HCT116 (cell line): Measurements from ENCODE around the gene MCRIP2. TPM values are rescaled to one million over a fixed set of nuclear protein-coding genes. Genes with fewer than 3 reads are reported as not detected.

ENCODE experiments used
- ATAC-seq: fragments of 200-7000 bp; cut with Tn5 transposase; 2 replicates; pipeline ENCODE4 v1.9.1; 2020; ENCODE audit warnings: mild to moderate bottlenecking, moderate library complexity
- BruUV-seq: library from RNA; stranded (reverse); fragments of 400-500 nt; replicated peaks from 2 replicates; lab custom pipeline; 2021; lab: Mats Ljungman, UMichigan
- CTCF ChIA-PET: fragments of 300-600 bp; sonication (Branson Sonifier 250); formaldehyde crosslinking; loops from one replicate; lab custom pipeline; 2021; ENCODE audit warnings: antibody characterized with exemption; lab: Charles Lee
- POLR2A ChIA-PET: fragments of 300-600, 350-600 bp; sonication (Branson Sonifier 250); formaldehyde crosslinking; loops from one replicate; lab custom pipeline; 2021; ENCODE audit warnings: antibody characterized with exemption; lab: Charles Lee
- RAD21 ChIA-PET, 2 experiments: fragments of 300-600 bp; sonication (Branson Sonifier 250); formaldehyde crosslinking; loops; one replicate each; lab custom pipeline; 2023; ENCODE audit warnings: low total read pairs in 2 of 2; ENCODE audit not compliant: uncharacterized antibody in 2 of 2, unreplicated experiment in 2 of 2, low non-redundant PET in 1 of 2; lab: Charles Lee
- DNase-seq: peaks from one replicate; pipeline ENCODE4 v3.0.0-alpha.2; 2010; ENCODE audit warnings: low read depth, low spot score
- H2AFZ ChIP-seq: fragments of 200-600 bp; shearing (Covaris generic), sonication (generic); 2 replicates; pipeline ENCODE4 v1.6.1; 2017; ENCODE audit warnings: low read depth, mixed run types, mixed read lengths, antibody characterized with exemption, low read length; ENCODE audit not compliant: poor library complexity, severe bottlenecking
- H3K27ac ChIP-seq: 2 replicates; pipeline ENCODE4 v1.5.1; 2012; ENCODE audit warnings: low read depth, low read length
- H3K27me3 ChIP-seq: fragments of 200-600 bp; sonication (generic); 2 replicates; pipeline ENCODE4 v1.6.1; 2016; ENCODE audit warnings: mixed run types, low read length, mixed read lengths; ENCODE audit not compliant: insufficient read depth
- H3K36me3 ChIP-seq, 2 experiments: fragments of 200-500 bp in 1 of 2; fragments of 200-600 bp in 1 of 2; sonication (Bioruptor generic) in 1 of 2; sonication (generic) in 1 of 2; 2 replicates each; pipeline versions ENCODE4 v1.5.1 to v1.6.1; 2014 to 2016; ENCODE audit warnings: low read length in 2 of 2, inconsistent platforms in 1 of 2, mixed read lengths in 1 of 2, mixed run types in 1 of 2; ENCODE audit not compliant: insufficient read depth in 2 of 2, control insufficient read depth in 1 of 2
- H3K4me1 ChIP-seq, 2 experiments: fragments of 200-600 bp in 1 of 2; sonication (generic) in 1 of 2; 2 replicates each; pipeline versions ENCODE4 v1.5.1 to v1.6.1; 2012 to 2017; ENCODE audit warnings: low read length in 2 of 2, inconsistent platforms in 1 of 2, mild to moderate bottlenecking in 1 of 2, mixed read lengths in 1 of 2, mixed run types in 1 of 2, moderate library complexity in 1 of 2; ENCODE audit not compliant: insufficient read depth in 2 of 2, control insufficient read depth in 1 of 2
- H3K4me2 ChIP-seq: fragments of 200-600 bp; sonication (generic); 2 replicates; pipeline ENCODE4 v1.6.1; 2017; ENCODE audit warnings: mixed run types, low read length, mixed read lengths
- H3K4me3 ChIP-seq, 2 experiments: fragments of 200-600 bp in 1 of 2; sonication (generic) in 1 of 2; replicated peaks in 1 of 2; 2 replicates each; pipeline ENCODE4 v1.5.1; 2011 to 2016; ENCODE audit warnings: low read length in 2 of 2, control low read depth in 1 of 2, low read depth in 1 of 2, mild to moderate bottlenecking in 1 of 2, mixed read lengths in 1 of 2, mixed run types in 1 of 2
- H3K79me2 ChIP-seq: fragments of 200-600 bp; sonication (generic); 2 replicates; pipeline ENCODE4 v1.6.1; 2017; ENCODE audit warnings: mild to moderate bottlenecking, mixed run types, low read length, moderate library complexity, mixed read lengths; ENCODE audit not compliant: insufficient read depth
- H3K9ac ChIP-seq: fragments of 200-600 bp; sonication (generic); 2 replicates; pipeline ENCODE4 v1.6.1; 2016; ENCODE audit warnings: low read length, mixed read lengths
- H3K9me2 ChIP-seq: fragments of 200-600 bp; sonication (generic), shearing (Covaris generic); 2 replicates; pipeline ENCODE4 v1.6.1; 2017; ENCODE audit warnings: mixed run types, mild to moderate bottlenecking, moderate library complexity; ENCODE audit not compliant: insufficient read depth
- H3K9me3 ChIP-seq, 2 experiments: fragments of 200-500 bp in 1 of 2; fragments of 200-600 bp in 1 of 2; sonication (Bioruptor generic) in 1 of 2; sonication (generic) in 1 of 2; 2 replicates each; pipeline ENCODE4 v1.6.1; 2014 to 2017; ENCODE audit warnings: low read length in 2 of 2, mixed read lengths in 2 of 2, inconsistent platforms in 1 of 2, low read depth in 1 of 2, mild to moderate bottlenecking in 1 of 2, mixed run types in 1 of 2, moderate library complexity in 1 of 2; ENCODE audit not compliant: control insufficient read depth in 1 of 2, insufficient read depth in 1 of 2
- H4K20me1 ChIP-seq: fragments of 200-600 bp; sonication (generic), shearing (Covaris generic); 2 replicates; pipeline ENCODE4 v1.6.1; 2017; ENCODE audit warnings: mixed run types, mild to moderate bottlenecking, moderate library complexity; ENCODE audit not compliant: insufficient read depth
- CBX3 ChIP-seq: IDR thresholded peaks from 2 replicates; pipeline ENCODE4 v1.6.1; 2012; ENCODE audit warnings: low read depth
- EGR1 ChIP-seq: IDR thresholded peaks from 2 replicates; pipeline ENCODE4 v1.6.1; 2012; ENCODE audit warnings: low read depth
- EZH2 ChIP-seq: fragments of 200-600 bp; sonication (generic); IDR thresholded peaks from 2 replicates; pipeline ENCODE4 v1.6.1; 2017; ENCODE audit warnings: antibody characterized with exemption, mixed run types
- EZH2phosphoT487 ChIP-seq: fragments of 200-600 bp; IDR thresholded peaks from 2 replicates; pipeline ENCODE4 v1.6.1; 2018; ENCODE audit warnings: antibody characterized with exemption, borderline replicate concordance
- FOSL1 ChIP-seq: IDR thresholded peaks from 2 replicates; pipeline ENCODE4 v1.6.1; 2012; ENCODE audit warnings: low read depth
- RAD21 ChIP-seq: IDR thresholded peaks from 2 replicates; pipeline ENCODE4 v1.6.1; 2012; ENCODE audit warnings: low read depth, mild to moderate bottlenecking
- SIN3A ChIP-seq: IDR thresholded peaks from 2 replicates; pipeline ENCODE4 v1.6.1; 2012; ENCODE audit warnings: low read depth
- SP1 ChIP-seq: IDR thresholded peaks from 2 replicates; pipeline ENCODE4 v1.6.1; 2012; ENCODE audit warnings: low read depth
- SRF ChIP-seq: IDR thresholded peaks from 2 replicates; pipeline ENCODE4 v1.6.1; 2012; ENCODE audit warnings: low read depth
- YY1 ChIP-seq: IDR thresholded peaks from 2 replicates; pipeline ENCODE4 v1.6.1; 2011; ENCODE audit warnings: low read length, low read depth, moderate library complexity, mild to moderate bottlenecking; ENCODE audit not compliant: insufficient replicate concordance; ENCODE audit errors: extremely low read depth
- ZNF274 ChIP-seq: fragments of 200-500 bp; sonication (Bioruptor generic); IDR thresholded peaks from 2 replicates; pipeline ENCODE4 v1.6.1; 2014; ENCODE audit warnings: mild to moderate bottlenecking, low read depth, low read length, inconsistent platforms
- intact Hi-C: fragments of 100-400 bp; cut with micrococcal nuclease; formaldehyde crosslinking; loops from 2 replicates; pipeline ENCODE4 v1.10.0; 2022
- total RNA-seq: library from RNA; stranded (reverse); gene quantifications from one replicate; pipeline ENCODE4 v1.2.1, GENCODE V29; 2021; ENCODE audit not compliant: unreplicated experiment
- TF ChIP-seq, protein P1 (sequence below), 3 experiments: fragments of 200-600 bp in 1 of 3; sonication (generic) in 1 of 3; IDR thresholded peaks in 2 of 3; conservative IDR thresholded peaks in 1 of 3; 2 replicates each; pipeline ENCODE4 v1.5.1; 2012 to 2017; ENCODE audit warnings: low read depth in 2 of 3, low read length in 2 of 3, antibody characterized with exemption in 1 of 3, borderline replicate concordance in 1 of 3, control low read depth in 1 of 3, mild to moderate bottlenecking in 1 of 3, mixed read lengths in 1 of 3, mixed run types in 1 of 3, moderate library complexity in 1 of 3; ENCODE audit not compliant: insufficient read depth in 1 of 3

Gene MCRIP2
- total RNA-seq, 1 experiment from 2014 or later, result 34.9 TPM

DNA sequence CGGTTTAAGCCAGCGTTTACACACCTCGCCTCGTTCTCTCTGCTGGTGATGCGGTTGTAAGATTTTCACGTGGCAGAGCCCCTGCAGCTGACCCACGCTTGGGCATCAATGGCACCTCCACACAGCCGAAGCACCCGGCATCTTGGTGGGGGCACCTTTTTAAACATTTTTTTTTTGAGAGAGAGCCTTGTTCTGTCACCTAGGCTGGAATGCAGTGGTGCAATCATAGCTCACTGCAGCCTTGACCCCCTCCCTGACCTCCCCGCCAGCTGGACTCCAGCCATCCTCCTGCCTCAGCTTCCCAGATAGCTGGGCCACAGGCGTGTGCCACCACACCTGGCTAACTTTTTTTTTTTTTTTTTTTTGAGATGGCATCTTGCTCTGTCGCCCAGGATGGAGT, 12.4 kb downstream of the MCRIP2 start:
- POLR2A ChIA-PET, result no interaction called here
- TF ChIP-seq, protein P1, sequence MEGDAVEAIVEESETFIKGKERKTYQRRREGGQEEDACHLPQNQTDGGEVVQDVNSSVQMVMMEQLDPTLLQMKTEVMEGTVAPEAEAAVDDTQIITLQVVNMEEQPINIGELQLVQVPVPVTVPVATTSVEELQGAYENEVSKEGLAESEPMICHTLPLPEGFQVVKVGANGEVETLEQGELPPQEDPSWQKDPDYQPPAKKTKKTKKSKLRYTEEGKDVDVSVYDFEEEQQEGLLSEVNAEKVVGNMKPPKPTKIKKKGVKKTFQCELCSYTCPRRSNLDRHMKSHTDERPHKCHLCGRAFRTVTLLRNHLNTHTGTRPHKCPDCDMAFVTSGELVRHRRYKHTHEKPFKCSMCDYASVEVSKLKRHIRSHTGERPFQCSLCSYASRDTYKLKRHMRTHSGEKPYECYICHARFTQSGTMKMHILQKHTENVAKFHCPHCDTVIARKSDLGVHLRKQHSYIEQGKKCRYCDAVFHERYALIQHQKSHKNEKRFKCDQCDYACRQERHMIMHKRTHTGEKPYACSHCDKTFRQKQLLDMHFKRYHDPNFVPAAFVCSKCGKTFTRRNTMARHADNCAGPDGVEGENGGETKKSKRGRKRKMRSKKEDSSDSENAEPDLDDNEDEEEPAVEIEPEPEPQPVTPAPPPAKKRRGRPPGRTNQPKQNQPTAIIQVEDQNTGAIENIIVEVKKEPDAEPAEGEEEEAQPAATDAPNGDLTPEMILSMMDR (IDR thresholded peaks at IDR 0.05 in 2 of 3, conservative IDR thresholded peaks at IDR 0.05 in 1 of 3; ENCODE audit: borderline replicate concordance in 1 of 3, insufficient read depth in 1 of 3, low read depth in 2 of 3, low read length in 2 of 3), result no peak
- no peak for TF ChIP-seq EZH2
- TF ChIP-seq FOSL1, result no peak
- no peak for TF ChIP-seq ZNF274
- no peak for TF ChIP-seq SIN3A
- no peak for TF ChIP-seq SRF
- no peak for TF ChIP-seq YY1
- no peak for TF ChIP-seq EGR1
- no peak for TF ChIP-seq EZH2phosphoT487
- TF ChIP-seq CBX3, result no peak
- TF ChIP-seq SP1, result no peak
- TF ChIP-seq RAD21, result no peak
- ATAC-seq, result no peak

More for the DNA sequence above, 12.4 kb downstream of the MCRIP2 start:
- ChIA-PET RAD21 (no interaction called here), CTCF (no interaction called here)
- no peak for DNase-seq
- Histone ChIP-seq H3K36me3 (no peaks in the 10 kb centered on the region), H3K27me3 (no peaks in the 10 kb centered on the region), H3K79me2 (peaks cover 17% of the 10 kb centered on the region), H4K20me1 (no peaks in the 10 kb centered on the region), H3K4me3 (no peak overlapping the region), H2AFZ (no peak overlapping the region), H3K27ac (no peak overlapping the region), H3K9me2 (no peaks in the 10 kb centered on the region), H3K4me1 (peaks cover 5 to 11% of the 10 kb centered on the region in 2 experiments; a peak in 2 of 4 replicates), H3K9me3 (no peaks in the 10 kb centered on the region), H3K4me2 (no peak overlapping the region), H3K9ac (no peak overlapping the region)
- no TSS peak for BruUV-seq
- intact Hi-C loops, result no loop called here
